Measurements from ENCODE around the gene STIMATE. TPM values are rescaled to one million over a fixed set of nuclear protein-coding genes. Genes with fewer than 3 reads are reported as not detected.

The STIMATE gene
- total and polyA plus RNA-seq, 2 donors from 2014 or later, result 21.4 to 23.3 TPM

- intact Hi-C loops (cut with DNase I), result no loop called here
- Histone ChIP-seq H3K36me3 (ENCODE audit: control insufficient read depth in 2 of 3, insufficient read depth in 3 of 3, low read length in 3 of 3) (no peaks in the 10 kb centered on the region), H3K4me1 (ENCODE audit: control insufficient read depth in 2 of 3, insufficient read depth in 2 of 3, low read depth in 1 of 3, low read length in 3 of 3) (no peaks in the 10 kb centered on the region), H3K9ac (ENCODE audit: low read length in 3 of 3) (no peak overlapping the region), H3K9me3 (ENCODE audit: control insufficient read depth in 2 of 3, insufficient read depth in 1 of 3, low read length in 3 of 3) (no peaks in the 10 kb centered on the region), H3K27ac (ENCODE audit: low read depth in 2 of 2, low read length in 2 of 2) (no peak overlapping the region), H3K4me3 (ENCODE audit: low read length in 3 of 3) (no peak overlapping the region), H3K27me3 (ENCODE audit: control insufficient read depth, insufficient read depth, low read length) (no peaks in the 10 kb centered on the region)
- peak in 1 of 5 donors; percentile 46 for DNase-seq
- TF ChIP-seq CTCF (IDR thresholded peaks at IDR 0.05; ENCODE audit: borderline replicate concordance, extremely low read depth, insufficient read depth), result no peak
- no peak for FAIRE-seq
Measured at GRCh38 chr3:52788890-52789745, 108.2 kb downstream of the STIMATE start.

DNA sequence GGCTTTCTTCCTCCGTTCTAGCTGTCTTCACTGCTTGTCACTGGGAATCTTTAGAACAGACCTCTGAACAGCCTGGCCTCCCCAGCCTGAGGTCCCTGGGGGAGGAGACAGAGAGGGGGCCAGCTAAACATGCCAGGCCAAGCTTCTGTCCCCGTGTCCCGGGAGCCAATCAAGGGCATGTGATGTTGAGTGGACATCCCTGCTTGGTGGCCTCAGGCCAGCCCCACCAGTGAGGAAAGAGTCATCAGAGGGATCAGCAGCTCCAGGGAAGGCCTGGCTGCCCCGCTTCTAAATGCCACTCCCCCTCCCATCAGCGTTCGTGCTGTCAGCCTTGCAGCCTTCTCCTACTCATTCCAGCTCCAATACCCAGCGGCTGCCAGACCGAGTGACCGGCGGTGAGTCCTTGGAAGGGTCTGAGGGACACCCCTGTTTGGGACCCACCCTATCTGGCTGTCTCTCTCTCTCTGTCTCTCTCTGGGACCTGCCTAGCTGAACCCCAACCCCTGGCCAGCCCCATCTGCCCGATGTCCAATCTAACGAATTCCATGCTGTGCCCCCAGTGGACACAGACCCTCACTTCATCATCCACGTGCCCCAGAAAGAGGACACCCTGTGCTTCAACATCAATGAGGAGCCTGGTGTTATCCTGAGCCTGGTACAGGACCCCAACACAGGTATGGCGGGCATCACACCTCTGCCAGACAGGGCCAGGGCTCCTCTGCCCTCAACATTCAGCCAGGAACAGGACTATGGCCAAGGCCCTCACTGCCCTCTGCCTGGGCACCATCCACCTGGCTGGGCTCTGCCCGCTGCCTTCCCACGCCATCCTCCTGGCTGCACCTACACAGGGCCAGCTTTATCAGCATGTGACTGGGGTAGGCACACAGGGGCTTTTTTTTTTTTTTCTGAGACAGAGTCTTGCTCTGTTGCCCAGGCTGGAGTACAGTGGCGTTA lies 109.4 kb downstream of the STIMATE start:
- Histone ChIP-seq H3K9me3 (ENCODE audit: control insufficient read depth in 2 of 3, insufficient read depth in 1 of 3, low read length in 3 of 3) (no peaks in the 10 kb centered on the region), H3K9ac (ENCODE audit: low read length in 3 of 3) (no peak overlapping the region), H3K27me3 (ENCODE audit: control insufficient read depth, insufficient read depth, low read length) (no peaks in the 10 kb centered on the region), H3K27ac (ENCODE audit: low read depth in 2 of 2, low read length in 2 of 2) (no peak overlapping the region), H3K4me3 (ENCODE audit: low read length in 3 of 3) (no peak overlapping the region), H3K36me3 (ENCODE audit: control insufficient read depth in 2 of 3, insufficient read depth in 3 of 3, low read length in 3 of 3) (no peaks in the 10 kb centered on the region), H3K4me1 (ENCODE audit: control insufficient read depth in 2 of 3, insufficient read depth in 2 of 3, low read depth in 1 of 3, low read length in 3 of 3) (no peaks in the 10 kb centered on the region)
- FAIRE-seq (no peak), DNase-seq (peak in 2 of 5 donors; percentile 7 to 67)
- intact Hi-C loops (cut with DNase I), result no loop called here
- no peak for TF ChIP-seq CTCF (IDR thresholded peaks at IDR 0.05; ENCODE audit: borderline replicate concordance, extremely low read depth, insufficient read depth)

DNA sequence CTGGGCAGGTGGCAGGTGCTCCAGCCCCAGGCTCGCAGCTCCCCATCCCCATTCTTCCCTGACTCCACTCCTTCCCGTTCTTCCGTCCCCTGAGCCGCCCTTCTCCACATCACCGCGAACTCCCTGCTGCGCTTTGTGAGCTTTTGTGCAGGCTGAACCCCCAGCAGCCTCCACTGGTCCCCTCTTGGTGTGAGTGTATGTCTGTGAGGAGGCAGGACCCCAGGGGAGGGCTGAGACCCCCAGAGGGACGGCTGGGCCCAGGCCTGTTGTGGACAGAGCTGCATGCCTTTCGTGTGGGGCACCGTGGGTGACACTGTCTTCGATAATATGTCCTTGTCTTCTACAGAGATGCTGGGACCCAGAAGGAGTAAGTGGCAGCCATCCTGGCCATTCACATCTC lies 110.1 kb downstream of the STIMATE start:
- intact Hi-C loops (cut with DNase I), result no loop called here
- Histone ChIP-seq H3K36me3 (ENCODE audit: control insufficient read depth in 2 of 3, insufficient read depth in 3 of 3, low read length in 3 of 3) (no peaks in the 10 kb centered on the region), H3K9me3 (ENCODE audit: control insufficient read depth in 2 of 3, insufficient read depth in 1 of 3, low read length in 3 of 3) (no peaks in the 10 kb centered on the region), H3K4me1 (ENCODE audit: control insufficient read depth in 2 of 3, insufficient read depth in 2 of 3, low read depth in 1 of 3, low read length in 3 of 3) (no peaks in the 10 kb centered on the region), H3K27ac (ENCODE audit: low read depth in 2 of 2, low read length in 2 of 2) (no peak overlapping the region), H3K27me3 (ENCODE audit: control insufficient read depth, insufficient read depth, low read length) (no peaks in the 10 kb centered on the region), H3K9ac (ENCODE audit: low read length in 3 of 3) (no peak overlapping the region), H3K4me3 (ENCODE audit: low read length in 3 of 3) (no peak overlapping the region)
- DNase-seq, result peak in 1 of 5 donors; percentile 43
- FAIRE-seq, result no peak
- TF ChIP-seq CTCF (IDR thresholded peaks at IDR 0.05; ENCODE audit: borderline replicate concordance, extremely low read depth, insufficient read depth), result no peak

Small RNA genes lying within 50 kb of the gene (microRNA-seq; reads per million reads assigned to microRNA genes)
- gene MIR8064, result not detected

Other genes with a start within 250 kb of the STIMATE start
- 56.2 TPM for gene PBRM1, start 211.6 kb downstream of the STIMATE start, total RNA-seq
- 4.1 TPM for gene PBRM1, start 211.6 kb downstream of the STIMATE start, polyA plus RNA-seq (ENCODE audit: insufficient read depth, low read depth, low replicate concordance)
- 47.8 TPM for gene GNL3, start 211.5 kb downstream of the STIMATE start, total RNA-seq
- 27.9 TPM for gene GNL3, start 211.5 kb downstream of the STIMATE start, polyA plus RNA-seq (ENCODE audit: insufficient read depth, low read depth, low replicate concordance)
- gene GLT8D1, start 191.8 kb downstream of the STIMATE start, total RNA-seq, result 60.4 TPM
- gene GLT8D1, start 191.8 kb downstream of the STIMATE start, polyA plus RNA-seq (ENCODE audit: insufficient read depth, low read depth, low replicate concordance), result 62.1 TPM
- 124 TPM for gene SPCS1, start 191.4 kb downstream of the STIMATE start, total RNA-seq
- 265 TPM for gene SPCS1, start 191.4 kb downstream of the STIMATE start, polyA plus RNA-seq (ENCODE audit: insufficient read depth, low read depth, low replicate concordance)
- gene NEK4, start 126.6 kb downstream of the STIMATE start, total RNA-seq, result 27.9 TPM
- gene NEK4, start 126.6 kb downstream of the STIMATE start, polyA plus RNA-seq (ENCODE audit: insufficient read depth, low read depth, low replicate concordance), result 5.5 TPM
- gene ITIH1, start 119.9 kb downstream of the STIMATE start, total RNA-seq, result 0.22 TPM
- not detected for gene ITIH1, start 119.9 kb downstream of the STIMATE start, polyA plus RNA-seq (ENCODE audit: insufficient read depth, low read depth, low replicate concordance)
- 2.3 TPM for gene ITIH3, start 102.8 kb downstream of the STIMATE start, total RNA-seq
- 2.1 TPM for gene ITIH3, start 102.8 kb downstream of the STIMATE start, polyA plus RNA-seq (ENCODE audit: insufficient read depth, low read depth, low replicate concordance)
- gene ITIH4, start 66.9 kb downstream of the STIMATE start, total RNA-seq, result 15.4 TPM
- gene ITIH4, start 66.9 kb downstream of the STIMATE start, polyA plus RNA-seq (ENCODE audit: insufficient read depth, low read depth, low replicate concordance), result 12.9 TPM
- gene MUSTN1, start 62.5 kb downstream of the STIMATE start, total RNA-seq, result 18.6 TPM
- 47.8 TPM for gene MUSTN1, start 62.5 kb downstream of the STIMATE start, polyA plus RNA-seq (ENCODE audit: insufficient read depth, low read depth, low replicate concordance)
- 16.0 TPM for gene SFMBT1, start 148.5 kb upstream of the STIMATE start, total RNA-seq
- 3.4 TPM for gene SFMBT1, start 148.5 kb upstream of the STIMATE start, polyA plus RNA-seq (ENCODE audit: insufficient read depth, low read depth, low replicate concordance)
- 22.8 TPM for gene RFT1, start 232.9 kb upstream of the STIMATE start, total RNA-seq
- 14.7 TPM for gene RFT1, start 232.9 kb upstream of the STIMATE start, polyA plus RNA-seq (ENCODE audit: insufficient read depth, low read depth, low replicate concordance)

Measured in kidney (tissue), 14 donors.